KMS-11 (cell line): ENCODE measurements around the gene SAMD8.

Experiments used
- H2AFZ ChIP-seq: fragments of 200-600 bp; sonication (generic); 2 replicates; pipeline ENCODE4 v1.6.1; 2016; ENCODE audit warnings: antibody characterized with exemption, mixed run types, low read depth
- H3K27ac ChIP-seq: fragments of 200-600 bp; sonication (generic); 2 replicates; pipeline ENCODE4 v1.6.1; 2016; ENCODE audit warnings: mild to moderate bottlenecking, mixed run types
- H3K27me3 ChIP-seq: fragments of 200-600 bp; sonication (generic); 2 replicates; pipeline ENCODE4 v1.6.1; 2017; ENCODE audit warnings: mild to moderate bottlenecking, low read depth, mixed run types, moderate library complexity; ENCODE audit not compliant: insufficient read depth
- H3K36me3 ChIP-seq: fragments of 200-600 bp; sonication (generic); 2 replicates; pipeline ENCODE4 v1.6.1; 2017; ENCODE audit warnings: mild to moderate bottlenecking, mixed run types; ENCODE audit not compliant: insufficient read depth
- H3K4me1 ChIP-seq: fragments of 200-600 bp; sonication (generic); 2 replicates; pipeline ENCODE4 v1.6.1; 2016; ENCODE audit warnings: mild to moderate bottlenecking, low read depth, mixed run types; ENCODE audit not compliant: poor library complexity, severe bottlenecking
- H3K4me2 ChIP-seq: fragments of 200-600 bp; sonication (generic); 2 replicates; pipeline ENCODE4 v1.7.0; 2016; ENCODE audit warnings: mild to moderate bottlenecking, mixed run types
- H3K4me3 ChIP-seq: fragments of 200-600 bp; sonication (generic); IDR thresholded peaks from 2 replicates; pipeline ENCODE4 v1.6.1; 2017; ENCODE audit warnings: low read depth, low read length, mixed read lengths; ENCODE audit not compliant: insufficient read depth
- H3K79me2 ChIP-seq: fragments of 200-600 bp; sonication (generic); 2 replicates; pipeline ENCODE4 v1.6.1; 2016; ENCODE audit warnings: low read depth, mixed run types; ENCODE audit not compliant: insufficient read depth
- H3K9ac ChIP-seq: fragments of 200-600 bp; sonication (generic); 2 replicates; pipeline ENCODE4 v1.6.1; 2016; ENCODE audit warnings: mild to moderate bottlenecking, mixed run types
- H4K20me1 ChIP-seq: fragments of 200-600 bp; sonication (generic); 2 replicates; pipeline ENCODE4 v1.6.1; 2016; ENCODE audit warnings: mild to moderate bottlenecking, mixed run types; ENCODE audit not compliant: insufficient read depth
- CTCF ChIP-seq: fragments of 200-600 bp; sonication (generic); conservative IDR thresholded peaks from 2 replicates; pipeline ENCODE4 v1.6.1; 2017; ENCODE audit warnings: low read depth, mild to moderate bottlenecking, antibody characterized with exemption, low read length, moderate library complexity, mixed read lengths

Gene SAMD8

DNA sequence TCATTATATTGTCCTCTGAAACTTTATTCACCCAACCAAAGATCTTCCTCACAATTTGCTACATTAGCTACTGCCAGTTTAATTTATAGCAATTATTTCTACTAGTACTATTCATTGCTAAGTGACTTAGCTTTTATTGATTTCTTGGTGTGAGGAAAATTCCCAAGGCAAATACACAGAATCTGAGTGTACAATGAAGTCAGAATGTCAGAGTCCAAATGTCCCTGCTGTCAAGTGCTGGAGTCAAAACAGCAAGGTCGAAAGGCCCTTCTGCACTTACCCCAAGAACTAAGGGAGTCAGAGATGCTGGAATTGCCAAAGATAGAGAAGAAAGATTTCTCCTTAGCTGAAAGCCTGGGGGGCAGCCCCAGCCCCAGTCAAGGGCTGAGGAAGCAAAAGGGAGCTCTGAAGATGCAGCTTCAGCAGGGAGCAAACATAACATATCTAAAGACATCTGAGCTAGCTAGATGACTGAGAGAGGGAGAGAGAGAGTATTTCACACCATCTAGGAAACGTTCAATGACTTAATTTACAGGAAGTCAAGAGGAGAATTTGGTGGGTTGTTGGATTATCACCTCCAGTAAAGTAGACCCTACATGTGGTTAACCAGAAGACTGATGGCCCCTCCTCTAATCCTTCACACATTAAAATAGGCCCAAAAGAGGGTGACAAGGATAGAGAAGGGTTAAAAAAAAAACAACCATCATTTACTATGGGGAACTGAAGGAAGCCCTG is 36.6 kb upstream of the SAMD8 start:
- Histone ChIP-seq H3K79me2 (no peaks in the 10 kb centered on the region), H3K27ac (no peak overlapping the region), H4K20me1 (no peaks in the 10 kb centered on the region), H3K36me3 (no peaks in the 10 kb centered on the region), H2AFZ (no peak overlapping the region), H3K4me1 (no peaks in the 10 kb centered on the region), H3K4me3 (no peak overlapping the region), H3K9ac (no peak overlapping the region), H3K4me2 (no peak overlapping the region), H3K27me3 (no peaks in the 10 kb centered on the region)
- no peak for TF ChIP-seq CTCF

- H3K4me1 ChIP-seq: no peaks in the 10 kb centered on the region
- H2AFZ ChIP-seq: no peak overlapping the region
- H3K4me2 ChIP-seq: no peak overlapping the region
- H3K79me2 ChIP-seq: no peaks in the 10 kb centered on the region
- TF ChIP-seq CTCF: no peak
- H3K27me3 ChIP-seq: no peaks in the 10 kb centered on the region
- H3K4me3 ChIP-seq: no peak overlapping the region
- H3K9ac ChIP-seq: no peak overlapping the region
- H3K36me3 ChIP-seq: no peaks in the 10 kb centered on the region
- H3K27ac ChIP-seq: no peak overlapping the region
- H4K20me1 ChIP-seq: no peaks in the 10 kb centered on the region
Measured at GRCh38 chr10:75076348-75076747, 35.1 kb upstream of the SAMD8 start.

DNA sequence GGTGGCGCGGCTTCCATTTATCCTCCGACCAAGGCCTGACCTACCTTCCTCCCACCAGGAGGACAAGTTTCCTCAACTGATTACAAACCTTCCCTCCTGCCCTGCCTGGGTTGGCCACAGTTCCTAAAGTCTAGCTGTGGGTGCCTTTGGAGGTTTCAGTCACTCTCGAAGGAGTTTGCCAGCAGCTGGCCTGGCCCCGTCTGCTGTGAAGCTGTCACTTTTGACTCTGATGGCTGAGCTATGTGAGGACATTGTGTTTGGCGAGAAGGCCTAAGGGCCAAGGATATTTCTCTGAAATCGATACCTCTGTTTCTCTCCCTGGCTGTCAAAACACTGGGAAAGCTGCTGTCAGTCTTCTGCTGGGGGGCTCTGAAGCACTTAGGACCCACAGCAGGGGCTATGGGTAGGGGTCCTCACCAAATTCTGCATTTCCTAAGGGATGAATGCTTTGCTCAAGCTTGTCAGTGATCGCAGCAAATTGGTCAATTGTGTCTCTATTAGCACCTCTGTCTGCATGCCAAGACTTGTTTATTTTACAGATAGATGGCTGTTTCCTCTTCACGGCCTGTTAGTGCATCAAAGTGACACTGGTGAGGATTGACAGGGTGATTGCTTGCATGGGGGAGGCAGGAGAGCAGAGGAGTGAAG is 31.9 kb upstream of the SAMD8 start:
- H3K4me1 ChIP-seq: no peaks in the 10 kb centered on the region
- H3K9ac ChIP-seq: no peak overlapping the region
- H3K4me3 ChIP-seq: no peak overlapping the region
- no peaks in the 10 kb centered on the region for H3K79me2 ChIP-seq
- no peak overlapping the region for H3K27ac ChIP-seq
- H2AFZ ChIP-seq: no peak overlapping the region
- no peaks in the 10 kb centered on the region for H3K36me3 ChIP-seq
- H3K27me3 ChIP-seq: no peaks in the 10 kb centered on the region
- TF ChIP-seq CTCF: no peak
- no peaks in the 10 kb centered on the region for H4K20me1 ChIP-seq
- H3K4me2 ChIP-seq: no peak overlapping the region

DNA sequence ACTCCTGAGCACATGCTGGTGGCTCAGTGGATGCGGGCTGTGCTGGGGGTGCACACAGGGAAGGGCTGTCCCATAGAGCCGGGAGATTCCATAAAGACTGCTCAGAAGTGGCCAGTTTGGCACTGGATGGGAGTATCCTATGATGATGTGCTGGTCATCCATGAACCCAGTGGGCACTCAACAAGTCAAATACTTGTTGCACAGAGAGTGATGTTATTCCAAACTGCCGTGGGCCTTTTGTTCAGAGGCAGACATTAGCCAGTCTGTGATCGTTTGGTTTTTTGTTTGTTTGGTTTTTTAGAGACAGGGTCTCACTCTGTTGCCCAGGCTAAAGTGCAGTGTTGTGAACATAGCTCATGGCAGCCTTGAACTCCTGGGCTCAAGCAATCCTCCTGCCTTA is 30.9 kb upstream of the SAMD8 start:
- no peak overlapping the region for H3K4me3 ChIP-seq
- H3K4me1 ChIP-seq: no peaks in the 10 kb centered on the region
- no peak overlapping the region for H3K9ac ChIP-seq
- H3K36me3 ChIP-seq: no peaks in the 10 kb centered on the region
- H3K27me3 ChIP-seq: no peaks in the 10 kb centered on the region
- H2AFZ ChIP-seq: no peak overlapping the region
- no peaks in the 10 kb centered on the region for H3K79me2 ChIP-seq
- H3K4me2 ChIP-seq: no peak overlapping the region
- no peak overlapping the region for H3K27ac ChIP-seq
- H4K20me1 ChIP-seq: no peaks in the 10 kb centered on the region
- TF ChIP-seq CTCF: no peak
